GM23338 (cell line): Measurements from ENCODE around the gene PROKR1. TPM values are rescaled to one million over a fixed set of nuclear protein-coding genes. Genes with fewer than 3 reads are reported as not detected.

Experiments
- ATAC-seq: fragments of 200-7000 bp; cut with Tn5 transposase; 3 replicates; pipeline ENCODE4 v1.9.1; 2020
- DNase-seq: peaks from one replicate; pipeline ENCODE4 v3.0.0-alpha.2; 2015; ENCODE audit warnings: low spot score
- H2AFZ ChIP-seq: fragments of 200-600 bp; sonication (generic); 2 replicates; pipeline ENCODE4 v1.8.0; 2016; ENCODE audit warnings: antibody characterized with exemption, mild to moderate bottlenecking, moderate library complexity
- H3F3A ChIP-seq: fragments of 200-600 bp; sonication (generic); replicated peaks from 2 replicates; pipeline ENCODE4 v1.8.0; 2017; ENCODE audit warnings: antibody characterized with exemption, mixed run types, low read depth
- H3K27ac ChIP-seq: fragments of 200-600 bp; sonication (generic); 2 replicates; pipeline ENCODE4 v1.6.1; 2016; ENCODE audit warnings: low read depth
- H3K27me3 ChIP-seq: fragments of 200-600 bp; sonication (generic); 2 replicates; pipeline ENCODE4 v1.8.0; 2016; ENCODE audit warnings: mild to moderate bottlenecking, mixed run types, moderate library complexity; ENCODE audit not compliant: insufficient read depth
- H3K36me3 ChIP-seq: fragments of 200-600 bp; sonication (generic); 2 replicates; pipeline ENCODE4 v1.8.0; 2016; ENCODE audit warnings: mild to moderate bottlenecking; ENCODE audit not compliant: insufficient read depth
- H3K4me1 ChIP-seq: fragments of 200-600 bp; sonication (generic); 2 replicates; pipeline ENCODE4 v1.8.0; 2016; ENCODE audit warnings: mild to moderate bottlenecking, moderate library complexity; ENCODE audit not compliant: insufficient read depth
- H3K4me2 ChIP-seq: fragments of 200-600 bp; sonication (generic); 2 replicates; pipeline ENCODE4 v1.7.1; 2017; ENCODE audit warnings: mixed run types
- H3K4me3 ChIP-seq: fragments of 200-600 bp; sonication (generic); 2 replicates; pipeline ENCODE4 v1.6.1; 2016; ENCODE audit warnings: mixed run types
- H3K79me2 ChIP-seq: fragments of 200-600 bp; sonication (generic); replicated peaks from 2 replicates; pipeline ENCODE4 v1.8.0; 2017; ENCODE audit warnings: mild to moderate bottlenecking; ENCODE audit not compliant: insufficient read depth
- H3K9me2 ChIP-seq: fragments of 200-600 bp; sonication (generic); 2 replicates; pipeline ENCODE4 v1.8.0; 2017; ENCODE audit not compliant: insufficient read depth
- H4K20me1 ChIP-seq: fragments of 200-600 bp; sonication (generic); replicated peaks from 2 replicates; pipeline ENCODE4 v1.8.0; 2017; ENCODE audit warnings: mild to moderate bottlenecking; ENCODE audit not compliant: insufficient read depth
- H3K27ac Mint-ChIP-seq: 2 replicates; pipeline ENCODE4 v1.8.0; 2020; ENCODE audit warnings: inconsistent platforms, mild to moderate bottlenecking, moderate library complexity, mixed read lengths
- H3K27me3 Mint-ChIP-seq: 3 replicates; pipeline ENCODE4 v1.8.0; 2022; ENCODE audit warnings: low read depth, mild to moderate bottlenecking, moderate library complexity, mixed read lengths, inconsistent platforms; ENCODE audit not compliant: insufficient read depth, poor library complexity
- H3K36me3 Mint-ChIP-seq: 3 replicates; pipeline ENCODE4 v1.8.0; 2021; ENCODE audit warnings: low read depth, mild to moderate bottlenecking, inconsistent platforms, moderate library complexity, mixed read lengths
- H3K4me1 Mint-ChIP-seq: 3 replicates; pipeline ENCODE4 v1.8.0; 2020; ENCODE audit warnings: mild to moderate bottlenecking, inconsistent platforms, mixed read lengths
- H3K4me3 Mint-ChIP-seq: 3 replicates; pipeline ENCODE4 v1.8.0; 2021; ENCODE audit warnings: moderate library complexity, mild to moderate bottlenecking, inconsistent platforms, mixed read lengths
- H3K9me3 Mint-ChIP-seq: 3 replicates; pipeline ENCODE4 v1.8.0; 2020; ENCODE audit warnings: moderate library complexity, mild to moderate bottlenecking, inconsistent platforms, mixed read lengths
- CREB1 ChIP-seq: fragments of 250-450 bp; sonication (Bioruptor Pico); IDR thresholded peaks from 2 replicates; pipeline ENCODE4 v1.5.0; 2020; ENCODE audit warnings: low read depth, mild to moderate bottlenecking, moderate library complexity
- CTCF ChIP-seq, 2 experiments: fragments of 200-600 bp in 1 of 2; sonication (generic) in 1 of 2; conservative IDR thresholded peaks; 2 replicates each; pipeline versions ENCODE4 v1.5.1 to v1.6.1; 2016 to 2017; ENCODE audit warnings: antibody characterized with exemption in 2 of 2, low read depth in 2 of 2, mild to moderate bottlenecking in 2 of 2, moderate library complexity in 1 of 2
- EZH2 ChIP-seq: fragments of 200-600 bp; sonication (generic); IDR thresholded peaks from one replicate; pipeline ENCODE4 v1.8.0; 2017; ENCODE audit warnings: antibody characterized with exemption, mild to moderate bottlenecking, low read depth; ENCODE audit not compliant: unreplicated experiment
- EZH2phosphoT487 ChIP-seq: fragments of 200-600 bp; sonication (generic); IDR thresholded peaks from one replicate; pipeline ENCODE4 v1.8.1; 2018; ENCODE audit warnings: antibody characterized with exemption; ENCODE audit not compliant: unreplicated experiment
- JUNB ChIP-seq: IDR thresholded peaks from one replicate; pipeline ENCODE4 v1.6.1; 2016; ENCODE audit warnings: antibody characterized with exemption; ENCODE audit not compliant: unreplicated experiment
- NANOG ChIP-seq: IDR thresholded peaks from 2 replicates; pipeline ENCODE4 v1.6.1; 2016; ENCODE audit warnings: antibody characterized with exemption, borderline replicate concordance
- POLR2AphosphoS5 ChIP-seq: IDR thresholded peaks from 2 replicates; pipeline ENCODE4 v1.6.1; 2016; ENCODE audit warnings: antibody characterized with exemption, low read depth
- REST ChIP-seq: IDR thresholded peaks from one replicate; pipeline ENCODE4 v1.6.1; 2018; ENCODE audit warnings: antibody characterized with exemption; ENCODE audit not compliant: unreplicated experiment
- STAT1 ChIP-seq: IDR thresholded peaks from one replicate; pipeline ENCODE4 v1.6.1; 2016; ENCODE audit warnings: antibody characterized with exemption; ENCODE audit not compliant: unreplicated experiment
- ZNF114 ChIP-seq: fragments of 250-450 bp; sonication (Bioruptor Pico); IDR thresholded peaks from 2 replicates; pipeline ENCODE4 v1.5.0; 2020; ENCODE audit warnings: mild to moderate bottlenecking, moderate library complexity
- ZNF331 ChIP-seq: fragments of 250-450 bp; sonication (Bioruptor Pico); IDR thresholded peaks from 2 replicates; pipeline ENCODE4 v1.5.0; 2020; ENCODE audit warnings: low read depth, mild to moderate bottlenecking, moderate library complexity
- ZNF462 ChIP-seq: fragments of 250-450 bp; sonication (Bioruptor Pico); IDR thresholded peaks from 2 replicates; pipeline ENCODE4 v1.5.0; 2020; ENCODE audit warnings: mild to moderate bottlenecking, moderate library complexity
- polyA plus RNA-seq: library from polyadenylated mRNA; unstranded; fragments of >200 nt; fragmentation: Nextera tagmentation; extraction: Ambion mirVana; gene quantifications from 2 replicates; pipeline ENCODE4 v1.2.1, GENCODE V29; 2016
- total RNA-seq: library from RNA; depleted of rRNA; stranded (reverse); fragments of >200 nt; shearing (Covaris generic); gene quantifications from 2 replicates; pipeline ENCODE4 v1.2.3, GENCODE V29; 2014
- TF ChIP-seq, protein P1 (sequence below): IDR thresholded peaks from 2 replicates; pipeline ENCODE4 v1.6.1; 2016; ENCODE audit warnings: antibody characterized with exemption

Gene PROKR1
- total and polyA plus RNA-seq, 2 experiments from 2014 or later = 0.61 to 5.3 TPM

GRCh38 chr2:68706637-68707036, 63.3 kb downstream of the PROKR1 start:
- Histone ChIP-seq H3K79me2 (no peaks in the 10 kb centered on the region), H3F3A (no peaks in the 10 kb centered on the region), H3K4me1 (peaks cover 6% of the 10 kb centered on the region), H3K4me2 (no peak overlapping the region), H3K27ac (no peak overlapping the region), H3K4me3 (no peak overlapping the region), H3K36me3 (no peaks in the 10 kb centered on the region), H3K9me2 (no peaks in the 10 kb centered on the region), H2AFZ (no peak overlapping the region), H4K20me1 (no peaks in the 10 kb centered on the region), H3K27me3 (no peaks in the 10 kb centered on the region)
- Mint-ChIP-seq H3K27me3 (peaks cover 1% of the 10 kb centered on the region), H3K27ac (no peak overlapping the region), H3K4me3 (no peak overlapping the region), H3K9me3 (no peaks in the 10 kb centered on the region), H3K4me1 (peaks cover 9% of the 10 kb centered on the region), H3K36me3 (no peaks in the 10 kb centered on the region)
- DNase-seq (no peak), ATAC-seq (no peak)
- TF ChIP-seq REST (no peak), ZNF331 (CRISPR knock-in tag) (no peak), ZNF114 (CRISPR knock-in tag) (no peak), CTCF (conservative IDR thresholded peaks at IDR 0.05; ENCODE audit: low read depth in 2 of 2) (no peak), NANOG (no peak), CREB1 (no peak), POLR2AphosphoS5 (no peak), EZH2 (no peak), JUNB (no peak), EZH2phosphoT487 (no peak), ZNF462 (CRISPR knock-in tag) (no peak), STAT1 (no peak)
- TF ChIP-seq, protein P1, sequence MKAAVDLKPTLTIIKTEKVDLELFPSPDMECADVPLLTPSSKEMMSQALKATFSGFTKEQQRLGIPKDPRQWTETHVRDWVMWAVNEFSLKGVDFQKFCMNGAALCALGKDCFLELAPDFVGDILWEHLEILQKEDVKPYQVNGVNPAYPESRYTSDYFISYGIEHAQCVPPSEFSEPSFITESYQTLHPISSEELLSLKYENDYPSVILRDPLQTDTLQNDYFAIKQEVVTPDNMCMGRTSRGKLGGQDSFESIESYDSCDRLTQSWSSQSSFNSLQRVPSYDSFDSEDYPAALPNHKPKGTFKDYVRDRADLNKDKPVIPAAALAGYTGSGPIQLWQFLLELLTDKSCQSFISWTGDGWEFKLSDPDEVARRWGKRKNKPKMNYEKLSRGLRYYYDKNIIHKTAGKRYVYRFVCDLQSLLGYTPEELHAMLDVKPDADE = no peak
